Duodenal mucosa (tissue), 2 donors: Measurements from ENCODE around the gene TJP3.

Source experiments
- H3K27ac ChIP-seq: one replicate; pipeline ENCODE4 v1.7.0; 2013; ENCODE audit warnings: low read depth, low read length
- H3K27me3 ChIP-seq, 2 donors: one replicate each; pipeline ENCODE4 v1.7.0; 2013; ENCODE audit warnings: low read length in 2 of 2, control low read depth in 1 of 2; ENCODE audit not compliant: insufficient read depth in 2 of 2, control insufficient read depth in 1 of 2
- H3K36me3 ChIP-seq, 2 donors: one replicate each; pipeline ENCODE4 v1.7.0; 2013; ENCODE audit warnings: low read length in 2 of 2, control low read depth in 1 of 2; ENCODE audit not compliant: insufficient read depth in 2 of 2, control insufficient read depth in 1 of 2
- H3K4me1 ChIP-seq, 2 donors: one replicate each; pipeline ENCODE4 v1.7.0; 2013; ENCODE audit warnings: low read length in 2 of 2, control low read depth in 1 of 2; ENCODE audit not compliant: insufficient read depth in 2 of 2, control insufficient read depth in 1 of 2
- H3K4me3 ChIP-seq, 2 donors: one replicate each; pipeline ENCODE4 v1.7.0; 2013; ENCODE audit warnings: low read length in 2 of 2, low read depth in 1 of 2
- H3K9ac ChIP-seq, 2 donors: one replicate each; pipeline ENCODE4 v1.7.0; 2013; ENCODE audit warnings: low read length in 2 of 2, low read depth in 1 of 2
- H3K9me3 ChIP-seq, 2 donors: one replicate each; pipeline ENCODE4 v1.7.0; 2013; ENCODE audit warnings: low read length in 2 of 2, control low read depth in 1 of 2; ENCODE audit not compliant: control insufficient read depth in 1 of 2

The TJP3 gene

DNA sequence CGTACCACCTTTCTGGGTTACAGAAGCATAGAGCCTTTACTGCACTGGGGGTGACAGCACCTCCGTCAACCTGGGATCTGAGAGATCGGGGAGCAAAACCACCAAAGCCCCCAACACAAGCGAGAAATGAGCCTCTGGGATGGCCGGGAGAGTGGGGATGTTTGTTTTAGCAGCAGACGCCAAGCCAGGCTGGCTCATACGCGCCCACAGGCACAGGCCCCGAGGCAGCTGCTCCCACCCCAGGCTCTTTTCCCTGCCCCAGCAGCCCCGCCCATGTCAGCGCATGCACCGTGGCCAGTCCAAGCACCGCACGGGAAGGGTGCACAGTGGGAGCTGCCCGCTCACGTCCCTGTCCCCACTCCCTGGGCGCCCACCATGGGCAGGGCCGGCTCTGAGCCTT, 16.5 kb upstream of the TJP3 start:
- H3K9ac ChIP-seq, result no peak overlapping the region
- H3K4me3 ChIP-seq, result no peak overlapping the region
- no peak overlapping the region for H3K27ac ChIP-seq
- H3K36me3 ChIP-seq, result no peaks in the 10 kb centered on the region
- no peaks in the 10 kb centered on the region for H3K27me3 ChIP-seq
- H3K4me1 ChIP-seq, result peaks cover 5 to 15% of the 10 kb centered on the region in 2 donors
- no peaks in the 10 kb centered on the region for H3K9me3 ChIP-seq

DNA sequence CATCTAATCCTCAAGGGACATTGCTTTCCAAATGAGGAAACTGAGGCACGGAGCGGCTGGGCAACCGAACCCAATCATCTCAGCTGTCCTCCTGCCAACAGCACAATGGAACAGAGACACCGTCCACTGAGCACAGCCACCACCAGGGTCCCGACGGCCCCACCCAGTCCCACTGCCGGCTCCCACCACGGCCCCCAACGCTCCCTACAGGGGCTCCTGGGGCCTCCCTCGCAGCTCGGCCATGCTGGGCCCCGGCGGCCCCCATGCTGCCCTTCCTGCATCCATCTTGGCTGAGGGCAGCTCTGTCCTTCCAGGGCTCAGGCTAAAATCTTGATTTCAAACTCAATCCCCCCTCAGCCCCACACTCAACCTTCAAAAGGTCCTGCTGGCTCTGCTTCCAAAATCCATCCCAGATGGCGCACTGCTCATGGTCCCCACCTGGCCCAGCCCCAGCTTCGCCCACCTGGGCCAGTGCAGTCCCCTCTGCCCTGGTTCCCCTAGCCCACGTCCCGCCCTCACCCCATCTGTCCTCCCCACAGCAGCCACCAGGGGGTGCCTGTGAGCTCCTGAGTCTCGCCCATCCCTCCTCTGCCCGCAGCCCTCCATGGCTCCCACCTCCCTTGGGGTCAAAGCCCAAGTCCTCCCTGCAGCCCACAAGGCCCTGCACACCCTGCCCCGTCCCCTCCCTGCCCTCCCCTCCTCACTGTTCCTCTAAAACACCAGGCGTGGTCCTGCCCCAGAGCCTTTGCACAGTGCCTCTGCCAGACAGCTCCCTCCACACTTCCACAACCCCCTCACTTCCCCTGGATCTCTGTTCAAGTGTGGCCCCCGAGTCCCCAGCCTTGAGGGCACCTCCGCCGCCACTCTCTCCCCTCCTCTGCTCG, 15.8 kb upstream of the TJP3 start:
- Histone ChIP-seq H3K36me3 (no peaks in the 10 kb centered on the region), H3K27me3 (no peaks in the 10 kb centered on the region), H3K9me3 (no peaks in the 10 kb centered on the region), H3K4me3 (no peak overlapping the region), H3K9ac (no peak overlapping the region), H3K4me1 (peaks cover 5 to 13% of the 10 kb centered on the region in 2 donors), H3K27ac (no peak overlapping the region)

DNA sequence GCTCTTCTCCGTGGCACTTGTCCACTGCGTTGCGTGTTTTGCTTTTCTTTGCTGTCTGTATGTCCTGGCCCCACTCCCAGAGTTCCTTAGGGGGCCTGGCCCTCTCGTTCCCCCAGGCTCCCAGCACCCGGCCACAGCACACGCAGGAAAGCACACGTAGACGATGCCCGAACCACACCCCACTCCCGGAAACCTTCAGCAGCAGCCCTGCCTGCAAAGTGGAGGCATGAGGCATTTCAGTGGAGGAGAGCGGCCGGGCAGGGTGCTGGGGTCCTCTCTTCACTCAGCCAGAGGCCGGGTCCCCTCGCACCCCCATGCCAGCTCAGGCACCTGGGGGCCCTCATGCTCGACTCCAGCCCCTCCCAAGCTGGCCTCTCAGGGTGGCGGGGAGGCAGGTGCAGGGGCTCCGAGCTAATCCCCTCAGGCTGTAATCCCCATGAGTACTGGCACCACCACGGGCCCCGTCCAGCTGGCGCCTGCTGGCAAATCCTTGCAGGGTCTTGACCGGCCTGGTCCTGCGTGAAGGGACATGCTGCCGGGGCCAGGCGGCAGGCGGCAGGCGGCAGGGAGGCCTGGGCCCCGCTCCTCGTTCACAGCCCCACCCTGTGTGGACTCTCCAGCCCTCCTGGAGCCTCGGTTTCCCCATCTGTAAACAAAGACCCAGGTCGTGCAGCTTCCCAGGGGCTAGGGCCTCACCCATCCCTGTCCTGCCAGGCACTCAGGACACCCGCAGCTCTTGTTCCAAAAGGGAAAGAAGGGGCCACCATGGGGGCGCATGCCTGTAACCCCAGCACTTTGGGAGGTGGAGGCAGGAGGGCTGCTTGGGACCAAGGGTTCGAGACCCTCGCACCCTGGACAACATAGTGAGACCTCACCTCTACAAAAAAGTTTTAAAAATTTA, 14.9 kb upstream of the TJP3 start:
- Histone ChIP-seq H3K36me3 (no peaks in the 10 kb centered on the region), H3K27me3 (no peaks in the 10 kb centered on the region), H3K9ac (no peak overlapping the region), H3K27ac (no peak overlapping the region), H3K4me1 (peaks cover 2 to 10% of the 10 kb centered on the region in 2 donors), H3K4me3 (no peak overlapping the region), H3K9me3 (no peaks in the 10 kb centered on the region)

DNA sequence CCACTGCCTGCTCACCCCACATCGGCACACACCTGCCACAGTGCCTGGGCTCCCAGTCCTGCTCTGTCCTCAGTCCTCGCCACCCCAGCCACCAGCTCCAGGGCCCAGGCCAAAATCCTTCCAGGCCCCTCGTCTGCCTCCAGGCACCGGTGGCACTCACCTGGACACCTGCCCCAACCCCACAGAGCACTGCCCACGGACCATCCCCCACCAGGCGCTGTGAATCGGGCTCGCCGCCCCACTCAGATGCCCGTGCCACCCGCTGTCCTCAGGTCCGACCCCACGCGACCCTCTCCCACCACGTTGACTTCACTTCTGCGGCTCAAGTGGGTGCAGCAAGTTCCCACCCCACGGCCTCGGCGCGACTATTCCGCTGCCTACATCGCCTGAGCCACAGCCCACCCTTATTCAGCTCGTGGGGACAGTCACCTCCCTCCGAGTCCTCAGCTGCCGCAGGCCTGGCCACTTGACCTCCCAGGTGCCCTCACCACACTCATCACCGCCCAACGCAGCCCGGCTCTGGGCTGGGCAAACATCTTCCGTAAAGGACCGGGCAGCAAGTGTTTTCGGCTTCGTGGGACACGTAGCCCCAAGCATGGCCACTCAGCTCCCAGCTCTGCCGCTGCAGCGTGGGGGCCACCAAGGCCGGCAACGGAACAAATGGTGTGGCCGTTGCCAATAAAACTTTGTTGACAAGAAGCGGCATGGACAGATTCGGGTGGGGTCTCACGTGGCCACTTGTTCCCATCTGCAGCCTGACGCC, 13.6 kb upstream of the TJP3 start:
- no peak overlapping the region for H3K27ac ChIP-seq

DNA sequence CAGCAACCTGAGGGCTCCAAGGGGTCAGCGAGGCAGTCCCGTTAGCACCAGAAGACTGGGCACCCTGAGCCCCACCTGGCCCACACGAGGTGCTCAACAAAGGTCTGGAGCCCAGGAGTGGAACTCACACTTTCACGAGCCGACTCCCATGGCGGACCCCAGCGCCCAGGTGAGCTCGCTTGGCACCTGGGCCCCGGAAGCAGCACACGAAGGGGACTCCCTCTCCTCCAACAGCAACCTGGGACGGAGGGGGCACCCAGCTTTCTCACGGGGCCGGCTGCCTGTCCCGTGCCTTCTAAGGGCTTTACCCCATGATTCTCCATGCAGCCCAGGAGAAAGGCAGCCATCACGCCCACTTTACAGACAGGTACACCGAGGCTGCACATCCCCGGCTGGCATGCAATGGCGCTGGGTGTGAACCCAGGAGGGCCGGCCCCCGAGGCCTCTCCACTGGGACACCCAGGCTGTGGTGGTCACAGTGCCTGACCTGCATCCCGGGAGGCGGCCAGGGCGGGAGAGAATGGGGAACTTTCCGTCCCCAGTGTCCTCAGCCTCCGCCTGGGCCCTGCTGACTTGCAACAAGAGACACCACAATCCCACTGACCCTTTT, 13.0 kb upstream of the TJP3 start:
- Histone ChIP-seq H3K9me3 (no peaks in the 10 kb centered on the region), H3K9ac (no peak overlapping the region), H3K4me3 (no peak overlapping the region), H3K4me1 (peaks cover 4 to 19% of the 10 kb centered on the region in 2 donors), H3K27me3 (no peaks in the 10 kb centered on the region), H3K36me3 (no peaks in the 10 kb centered on the region), H3K27ac (no peak overlapping the region)

More for the DNA sequence above, 13.6 kb upstream of the TJP3 start:
- no peaks in the 10 kb centered on the region for H3K9me3 ChIP-seq
- no peaks in the 10 kb centered on the region for H3K36me3 ChIP-seq
- H3K4me1 ChIP-seq, result peaks cover 4 to 17% of the 10 kb centered on the region in 2 donors
- H3K27me3 ChIP-seq, result no peaks in the 10 kb centered on the region
- no peak overlapping the region for H3K4me3 ChIP-seq
- no peak overlapping the region for H3K9ac ChIP-seq

DNA sequence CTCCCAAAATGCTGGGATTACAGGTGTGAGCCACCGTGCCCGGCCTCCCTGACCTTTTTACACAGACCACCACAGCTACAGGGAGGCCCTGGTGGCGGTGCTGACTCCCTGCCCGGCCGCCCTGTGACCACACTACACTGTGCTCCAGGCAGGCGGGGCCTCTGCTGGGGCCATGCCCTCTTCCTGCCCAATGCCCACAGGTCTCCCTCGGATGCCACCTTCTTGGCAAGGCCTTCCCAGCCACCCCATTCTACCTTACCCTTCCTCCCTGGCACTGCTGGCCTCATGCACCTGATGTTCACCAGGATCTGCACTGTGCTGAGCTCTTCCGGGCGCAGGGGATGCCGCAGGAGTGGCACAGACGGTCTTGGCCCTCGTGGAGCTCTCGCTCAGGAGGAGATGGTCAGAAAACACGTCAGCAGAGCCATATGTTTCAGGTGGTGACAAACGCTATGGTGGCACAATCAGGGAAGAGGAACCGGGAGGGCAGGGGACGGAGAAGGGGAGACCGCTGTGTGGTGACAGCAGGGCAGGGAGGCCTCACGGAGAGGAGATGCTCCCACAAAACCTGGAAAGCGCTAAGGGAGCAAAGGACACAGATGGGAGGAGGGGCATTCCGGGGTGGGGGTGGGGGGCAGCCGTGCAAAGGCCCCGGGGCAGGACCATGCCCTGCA, 12.1 kb upstream of the TJP3 start:
- no peak overlapping the region for H3K4me3 ChIP-seq
- no peaks in the 10 kb centered on the region for H3K36me3 ChIP-seq
- no peaks in the 10 kb centered on the region for H3K9me3 ChIP-seq
- H3K27me3 ChIP-seq, result no peaks in the 10 kb centered on the region
- no peak overlapping the region for H3K9ac ChIP-seq
- H3K4me1 ChIP-seq, result peaks cover 4 to 27% of the 10 kb centered on the region in 2 donors
- H3K27ac ChIP-seq, result no peak overlapping the region

GRCh38 chr19:3696660-3696995, 11.6 kb upstream of the TJP3 start:
- H3K4me3 ChIP-seq, result no peak overlapping the region
- H3K4me1 ChIP-seq, result peaks cover 4 to 27% of the 10 kb centered on the region in 2 donors
- no peaks in the 10 kb centered on the region for H3K9me3 ChIP-seq
- H3K36me3 ChIP-seq, result no peaks in the 10 kb centered on the region
- H3K27me3 ChIP-seq, result no peaks in the 10 kb centered on the region
- no peak overlapping the region for H3K27ac ChIP-seq
- no peak overlapping the region for H3K9ac ChIP-seq

- no peak overlapping the region for H3K4me3 ChIP-seq
- no peaks in the 10 kb centered on the region for H3K36me3 ChIP-seq
- no peaks in the 10 kb centered on the region for H3K9me3 ChIP-seq
- no peaks in the 10 kb centered on the region for H3K27me3 ChIP-seq
- H3K4me1 ChIP-seq, result peaks cover 4 to 27% of the 10 kb centered on the region in 2 donors
- H3K9ac ChIP-seq, result no peak overlapping the region
- H3K27ac ChIP-seq, result no peak overlapping the region
Observed at GRCh38 chr19:3697094-3697493, 11.1 kb upstream of the TJP3 start.

- Histone ChIP-seq H3K4me3 (no peak overlapping the region), H3K9me3 (no peaks in the 10 kb centered on the region), H3K27ac (peak overlapping the region; percentile 3), H3K27me3 (no peaks in the 10 kb centered on the region), H3K9ac (no peak overlapping the region), H3K36me3 (no peaks in the 10 kb centered on the region), H3K4me1 (peaks cover 4 to 27% of the 10 kb centered on the region in 2 donors)
Observed at GRCh38 chr19:3697671-3698385, 10.4 kb upstream of the TJP3 start.
